Tibial nerve (tissue), 4 donors: Measurements from ENCODE around the gene AHNAK. TPM values are rescaled to one million over a fixed set of nuclear protein-coding genes. Genes with fewer than 3 reads are reported as not detected.

Experiments
- DNase-seq, 2 donors: peaks; one replicate each; pipeline ENCODE4 v3.0.0-alpha.2; 2019; ENCODE audit warnings: low spot score in 2 of 2
- H3K27ac ChIP-seq, 4 donors: fragments of 200-600 bp; sonication (generic) in 3 of 4; one replicate each; pipeline ENCODE4 v1.5.1; 2017 to 2019; ENCODE audit warnings: mild to moderate bottlenecking in 1 of 4
- H3K27me3 ChIP-seq, 2 donors: fragments of 200-600 bp; sonication (generic) in 1 of 2; one replicate each; pipeline versions ENCODE4 v1.5.1 to v1.6.0; 2017 to 2019
- H3K36me3 ChIP-seq, 3 donors: fragments of 200-600 bp; sonication (generic); one replicate each; pipeline ENCODE4 v1.5.1; 2018 to 2019
- H3K4me1 ChIP-seq, 4 donors: fragments of 200-600 bp; sonication (generic) in 3 of 4; one replicate each; pipeline ENCODE4 v1.5.1; 2017 to 2019
- H3K4me3 ChIP-seq, 4 donors: fragments of 200-600 bp; sonication (generic) in 3 of 4; one replicate each; pipeline ENCODE4 v1.5.1; 2017 to 2019; ENCODE audit warnings: mild to moderate bottlenecking in 1 of 4, moderate library complexity in 1 of 4
- H3K9me3 ChIP-seq, 4 donors: fragments of 200-600 bp; sonication (generic) in 3 of 4; one replicate each; pipeline ENCODE4 v1.5.1; 2017 to 2019
- CTCF ChIP-seq, 5 experiments: fragments of 200-600 bp in 3 of 5; fragments of 450-650 bp in 2 of 5; sonication (generic) in 3 of 5; IDR thresholded peaks; one replicate each; pipeline ENCODE4 v1.5.1; 2016 to 2019; ENCODE audit warnings: antibody characterized with exemption in 5 of 5, mild to moderate bottlenecking in 3 of 5, moderate library complexity in 2 of 5
- EP300 ChIP-seq, 2 donors: sonication (generic); formaldehyde crosslinking; IDR thresholded peaks; one replicate each; pipeline ENCODE4 v1.6.1; 2017; ENCODE audit warnings: antibody characterized with exemption in 2 of 2, mild to moderate bottlenecking in 1 of 2
- POLR2A ChIP-seq, 2 donors: fragments of 450-650 bp; IDR thresholded peaks; one replicate each; pipeline ENCODE4 v1.6.1; 2017; ENCODE audit warnings: antibody characterized with exemption in 2 of 2, mild to moderate bottlenecking in 2 of 2, moderate library complexity in 2 of 2
- WGBS, 2 donors: methylation state at CpG; one replicate each; pipeline ENCODE4 v1.1.5; 2018; 5-methylcytosine and 5-hydroxymethylcytosine counted together
- total RNA-seq, 4 donors: library from RNA; depleted of rRNA; stranded (reverse); fragments of >200 nt; gene quantifications; one replicate each; pipeline ENCODE4 v1.1.0, GENCODE V29; 2016

The AHNAK gene
- total RNA-seq, 4 donors from 2014 or later = 1,417 to 3,061 (median 2,562) TPM

- 87% methylated on average over 10 of the region's 10 CpGs for WGBS, 2 donors
- no peaks in the 10 kb centered on the region for H3K27me3 ChIP-seq
- peak overlapping the region in 3 of 4 donors; percentile 12 to 89 (median 43) for H3K27ac ChIP-seq
- TF ChIP-seq POLR2A (IDR thresholded peaks at IDR 0.05) (no peak), CTCF (IDR thresholded peaks at IDR 0.05) (no peak), EP300 (IDR thresholded peaks at IDR 0.05) (no peak)
- DNase-seq = no peak
- no peaks in the 10 kb centered on the region for H3K36me3 ChIP-seq
- H3K4me3 ChIP-seq = no peak overlapping the region
- no peaks in the 10 kb centered on the region for H3K9me3 ChIP-seq
- peaks cover 0 to 71% (median 49%) of the 10 kb centered on the region in 4 donors for H3K4me1 ChIP-seq
These were observed 150.6 kb downstream of the AHNAK start for GRCh38 chr11:62395885-62396551.

- WGBS, 2 donors = 1 to 11% methylated on average over 14 of the region's 14 CpGs
- Histone ChIP-seq H3K4me3 (peak overlapping the region in 3 of 4 donors; percentile 5 to 38 (median 12)), H3K9me3 (no peaks in the 10 kb centered on the region), H3K27ac (peak overlapping the region; percentile 49 to 79 (median 58)), H3K36me3 (no peaks in the 10 kb centered on the region), H3K4me1 (peaks cover 0 to 60% (median 40%) of the 10 kb centered on the region in 4 donors), H3K27me3 (no peaks in the 10 kb centered on the region)
- no peak for TF ChIP-seq POLR2A (IDR thresholded peaks at IDR 0.05)
- peak; percentile 74 to 76 for TF ChIP-seq EP300 (IDR thresholded peaks at IDR 0.05)
- peak; percentile 67 to 89 (median 70) for TF ChIP-seq CTCF (IDR thresholded peaks at IDR 0.05)
- DNase-seq = peak; percentile 76 to 89
These were observed 151.6 kb downstream of the AHNAK start for GRCh38 chr11:62394825-62395538.

GRCh38 chr11:62393735-62394134, 152.9 kb downstream of the AHNAK start:
- DNase-seq = no peak
- no peak for TF ChIP-seq EP300 (IDR thresholded peaks at IDR 0.05)
- no peak for TF ChIP-seq POLR2A (IDR thresholded peaks at IDR 0.05)
- TF ChIP-seq CTCF (IDR thresholded peaks at IDR 0.05) = no peak
- peak overlapping the region in 1 of 4 donors; percentile 30 for H3K27ac ChIP-seq
- H3K36me3 ChIP-seq = no peaks in the 10 kb centered on the region
- H3K4me1 ChIP-seq = peaks cover 0 to 48% (median 27%) of the 10 kb centered on the region in 4 donors
- WGBS, 2 donors = 68 to 77% methylated on average over 5 of the region's 5 CpGs
- no peaks in the 10 kb centered on the region for H3K9me3 ChIP-seq
- H3K27me3 ChIP-seq = no peaks in the 10 kb centered on the region
- no peak overlapping the region for H3K4me3 ChIP-seq

- DNase-seq = no peak
- TF ChIP-seq CTCF (IDR thresholded peaks at IDR 0.05) (no peak), EP300 (IDR thresholded peaks at IDR 0.05) (no peak), POLR2A (IDR thresholded peaks at IDR 0.05) (no peak)
- Histone ChIP-seq H3K27me3 (no peaks in the 10 kb centered on the region), H3K36me3 (no peaks in the 10 kb centered on the region), H3K27ac (peak overlapping the region in 1 of 4 donors; percentile 30), H3K9me3 (no peaks in the 10 kb centered on the region), H3K4me1 (peaks cover 0 to 42% (median 21%) of the 10 kb centered on the region in 4 donors), H3K4me3 (no peak overlapping the region)
- 54 to 59% methylated on average over 12 of the region's 12 CpGs for WGBS, 2 donors
These were observed 153.5 kb downstream of the AHNAK start for GRCh38 chr11:62393061-62393611.

- no peak for DNase-seq
- 77 to 79% methylated on average over 3 of the region's 3 CpGs for WGBS, 2 donors
These were observed 154.1 kb downstream of the AHNAK start for GRCh38 chr11:62392506-62392905.

More at GRCh38 chr11:62392506-62392905, 154.1 kb downstream of the AHNAK start:
- peaks cover 0 to 35% (median 15%) of the 10 kb centered on the region in 4 donors for H3K4me1 ChIP-seq
- H3K27ac ChIP-seq = peak overlapping the region in 1 of 4 donors; percentile 30
- no peak overlapping the region for H3K4me3 ChIP-seq
- TF ChIP-seq EP300 (IDR thresholded peaks at IDR 0.05) (no peak), POLR2A (IDR thresholded peaks at IDR 0.05) (no peak), CTCF (IDR thresholded peaks at IDR 0.05) (no peak)
- H3K9me3 ChIP-seq = no peaks in the 10 kb centered on the region
- no peaks in the 10 kb centered on the region for H3K36me3 ChIP-seq
- no peaks in the 10 kb centered on the region for H3K27me3 ChIP-seq
